ENCODE data around the gene TMEM161A.
"Not testable (repeated sequence)": the region's sequence is repeated elsewhere in the genome, so short reads cannot be mapped to it uniquely, and the experiment has no call there.

The TMEM161A gene

GRCh38 chr19:19176950-19177349 is 38.7 kb upstream of the TMEM161A start:
- TF ChIP-seq, protein P1, sequence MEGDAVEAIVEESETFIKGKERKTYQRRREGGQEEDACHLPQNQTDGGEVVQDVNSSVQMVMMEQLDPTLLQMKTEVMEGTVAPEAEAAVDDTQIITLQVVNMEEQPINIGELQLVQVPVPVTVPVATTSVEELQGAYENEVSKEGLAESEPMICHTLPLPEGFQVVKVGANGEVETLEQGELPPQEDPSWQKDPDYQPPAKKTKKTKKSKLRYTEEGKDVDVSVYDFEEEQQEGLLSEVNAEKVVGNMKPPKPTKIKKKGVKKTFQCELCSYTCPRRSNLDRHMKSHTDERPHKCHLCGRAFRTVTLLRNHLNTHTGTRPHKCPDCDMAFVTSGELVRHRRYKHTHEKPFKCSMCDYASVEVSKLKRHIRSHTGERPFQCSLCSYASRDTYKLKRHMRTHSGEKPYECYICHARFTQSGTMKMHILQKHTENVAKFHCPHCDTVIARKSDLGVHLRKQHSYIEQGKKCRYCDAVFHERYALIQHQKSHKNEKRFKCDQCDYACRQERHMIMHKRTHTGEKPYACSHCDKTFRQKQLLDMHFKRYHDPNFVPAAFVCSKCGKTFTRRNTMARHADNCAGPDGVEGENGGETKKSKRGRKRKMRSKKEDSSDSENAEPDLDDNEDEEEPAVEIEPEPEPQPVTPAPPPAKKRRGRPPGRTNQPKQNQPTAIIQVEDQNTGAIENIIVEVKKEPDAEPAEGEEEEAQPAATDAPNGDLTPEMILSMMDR (IDR thresholded peaks at IDR 0.05; ENCODE audit: low read depth, low read length, missing control alignments) = no peak
- H3K4me3 ChIP-seq (ENCODE audit: low read depth, low read length) = no peak overlapping the region
- no peak for DNase-seq (ENCODE audit: low read depth)
- in situ Hi-C loops (cut with HindIII; ENCODE audit: low sequenced_read_pairs) = no loop called here

- in situ Hi-C loops (cut with HindIII; ENCODE audit: low sequenced_read_pairs); DNase-seq (ENCODE audit: low read depth); H3K4me3 ChIP-seq (ENCODE audit: low read depth, low read length): not testable (repeated sequence)
Observed at GRCh38 chr19:19173243-19173642, 35.0 kb upstream of the TMEM161A start.

- no peak overlapping the region for H3K4me3 ChIP-seq (ENCODE audit: low read depth, low read length)
- TF ChIP-seq, protein P1 (IDR thresholded peaks at IDR 0.05; ENCODE audit: low read depth, low read length, missing control alignments) = no peak
- in situ Hi-C loops (cut with HindIII; ENCODE audit: low sequenced_read_pairs) = no loop called here
- DNase-seq (ENCODE audit: low read depth) = no peak
Observed at GRCh38 chr19:19171821-19172532, 33.7 kb upstream of the TMEM161A start.

DNA sequence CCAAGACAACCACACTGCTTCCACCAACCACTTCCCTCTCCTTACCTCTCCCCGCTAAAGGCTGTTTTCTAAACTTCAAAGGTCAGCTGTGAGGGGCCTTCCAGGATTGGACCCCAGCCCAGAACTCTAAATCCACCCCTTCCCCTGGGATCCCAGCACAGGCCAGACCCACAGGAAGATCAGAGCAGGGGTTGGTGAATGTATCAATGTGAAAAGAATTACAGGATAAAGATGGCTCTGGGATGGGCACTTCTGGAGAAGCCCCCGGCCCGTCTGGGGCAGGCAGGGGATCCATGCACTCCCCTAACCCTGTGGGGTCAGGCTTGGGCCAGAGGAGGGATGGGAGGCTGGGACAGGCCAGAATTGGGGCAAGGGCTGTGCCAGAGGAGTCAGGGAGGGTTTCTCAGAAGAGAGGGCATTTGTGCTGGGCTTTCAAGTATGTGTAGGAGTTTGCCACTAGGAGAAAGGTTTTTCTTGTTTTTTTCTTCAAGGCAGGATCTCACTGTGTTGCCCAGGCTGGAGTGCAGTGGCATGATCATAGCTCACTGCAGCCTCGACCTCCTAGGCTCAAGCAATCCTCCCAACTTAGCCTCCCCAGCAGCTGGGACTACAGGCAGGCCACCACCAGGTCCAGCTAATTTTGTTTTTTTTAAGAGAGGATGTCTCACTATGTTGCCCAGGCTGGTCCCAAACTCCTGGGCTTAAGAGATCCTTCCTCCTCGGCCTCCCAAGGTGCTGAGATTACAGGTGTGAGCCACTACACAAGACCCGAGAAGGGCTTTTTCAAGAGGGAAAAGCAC is 32.8 kb upstream of the TMEM161A start:
- TF ChIP-seq, protein P1 (IDR thresholded peaks at IDR 0.05; ENCODE audit: low read depth, low read length, missing control alignments) = no peak
- no peak for DNase-seq (ENCODE audit: low read depth)
- H3K4me3 ChIP-seq (ENCODE audit: low read depth, low read length) = no peak overlapping the region
- in situ Hi-C loops (cut with HindIII; ENCODE audit: low sequenced_read_pairs) = no loop called here

GRCh38 chr19:19170053-19170872 is 32.0 kb upstream of the TMEM161A start, which contains the start of gene MEF2B:
MEF2B (minus strand) TSS chr19:19170263; CDS start chr19:19150735, 19,528 bp downstream.
- TF ChIP-seq, protein P1 (IDR thresholded peaks at IDR 0.05; ENCODE audit: low read depth, low read length, missing control alignments) = no peak
- DNase-seq (ENCODE audit: low read depth) = no peak
- in situ Hi-C loops (cut with HindIII; ENCODE audit: low sequenced_read_pairs) = no loop called here
- no peak within 1 kb of the TSS for H3K4me3 ChIP-seq (ENCODE audit: low read depth, low read length)

DNA sequence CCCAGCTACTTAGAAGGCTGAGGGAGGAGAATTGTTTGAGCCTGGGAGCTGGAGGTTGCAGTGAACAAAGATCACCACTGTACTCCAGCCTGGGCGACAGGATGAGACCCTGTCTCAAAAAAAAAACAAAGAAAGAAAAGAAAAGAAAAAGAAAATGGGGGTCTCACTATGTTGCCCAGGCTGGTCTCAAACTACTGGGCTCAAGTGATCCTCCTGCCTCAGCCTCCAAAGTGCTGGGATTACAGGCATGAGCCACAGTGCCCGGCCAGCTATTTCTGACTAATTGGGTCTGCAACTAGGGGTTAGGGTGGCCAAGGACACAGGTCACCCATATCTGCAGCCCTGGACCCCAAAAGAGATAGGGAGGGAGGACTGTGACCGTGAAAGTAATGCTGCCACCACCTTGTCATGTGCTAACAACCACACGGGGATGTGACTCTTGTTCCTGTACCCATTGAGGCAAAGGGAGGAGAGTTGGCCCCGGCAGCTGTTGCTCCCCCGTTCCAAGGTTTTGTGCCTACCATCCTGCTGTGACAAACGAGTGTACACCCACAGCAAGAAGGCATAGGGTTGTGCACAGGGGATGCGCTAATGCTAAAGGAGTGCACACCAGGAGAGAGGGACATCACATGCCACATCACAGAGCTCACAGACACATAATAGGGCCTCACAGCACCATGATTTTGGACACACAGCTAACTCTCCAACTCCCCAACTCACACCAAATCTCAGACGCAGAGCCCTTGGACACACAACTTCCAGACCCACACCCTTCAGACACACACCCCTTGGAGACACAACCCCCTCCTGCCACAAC is 31.2 kb upstream of the TMEM161A start:
- TF ChIP-seq, protein P1 (IDR thresholded peaks at IDR 0.05; ENCODE audit: low read depth, low read length, missing control alignments) = no peak
- in situ Hi-C loops (cut with HindIII; ENCODE audit: low sequenced_read_pairs) = no loop called here
- no peak overlapping the region for H3K4me3 ChIP-seq (ENCODE audit: low read depth, low read length)
- no peak for DNase-seq (ENCODE audit: low read depth)

Measured in astrocyte of the cerebellum (primary cell).